ENCODE results near the gene DNHD1.

DNHD1 gene

DNA sequence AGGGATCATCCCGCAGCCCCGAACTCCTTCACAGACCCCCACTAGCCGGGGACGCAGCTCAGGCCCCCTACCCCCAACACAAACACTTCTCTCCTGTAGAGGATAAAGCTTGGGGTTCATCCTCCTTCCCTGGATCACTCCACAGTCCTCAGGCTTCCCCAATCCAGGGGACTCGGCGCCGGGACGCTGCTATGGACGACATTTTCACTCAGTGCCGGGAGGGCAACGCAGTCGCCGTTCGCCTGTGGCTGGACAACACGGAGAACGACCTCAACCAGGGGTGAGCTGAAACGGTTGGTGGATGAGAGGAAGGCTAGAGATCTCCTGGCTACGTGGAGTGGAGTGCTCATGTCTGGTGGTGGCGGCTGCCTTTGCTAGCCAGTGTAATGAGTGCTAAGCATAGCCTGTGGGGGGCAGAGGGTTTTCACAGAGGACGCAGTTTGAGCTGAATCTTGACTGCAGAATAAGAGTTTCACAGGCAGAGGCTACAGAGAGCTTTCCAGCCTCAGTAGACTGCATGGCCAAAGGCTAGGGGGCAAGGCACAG is 107.1 kb downstream of the DNHD1 start:
- Histone ChIP-seq H3K9me3 (replicated peaks; ENCODE audit: insufficient read depth, low read length) (no peaks in the 10 kb centered on the region), H3K27me3 (replicated peaks; ENCODE audit: insufficient read depth, low read length) (no peaks in the 10 kb centered on the region), H3K9me2 (replicated peaks; ENCODE audit: insufficient read depth, low read length) (no peaks in the 10 kb centered on the region), H3K27ac (ENCODE audit: low read length) (peak overlapping the region; percentile 44; the same call in 1 of the 2 replicates), H2AFZ (ENCODE audit: low read length) (peak overlapping the region; percentile 92), H3K79me2 (ENCODE audit: low read length) (peaks cover 73% of the 10 kb centered on the region), H3K9ac (ENCODE audit: low read length) (peak overlapping the region; percentile 66), H3F3A (ENCODE audit: insufficient read depth, low read length) (peaks cover 29% of the 10 kb centered on the region), H3K4me3 (ENCODE audit: low read length) (peak overlapping the region; percentile 96), H3K4me2 (ENCODE audit: low read depth, low read length) (peak overlapping the region; percentile 85), H3K4me1 (ENCODE audit: low read length) (peaks cover 44% of the 10 kb centered on the region), H4K20me1 (ENCODE audit: insufficient read depth, low read length) (peaks cover 6% of the 10 kb centered on the region; the same call in 1 of the 2 replicates), H3K36me3 (replicated peaks; ENCODE audit: insufficient read depth, low read length) (peaks cover 10% of the 10 kb centered on the region; the same call in 1 of the 2 replicates)
- no peak for TF ChIP-seq EZH2 (optimal IDR thresholded peaks at IDR 0.05; ENCODE audit: low read depth, low read length)
- TF ChIP-seq, protein P1, sequence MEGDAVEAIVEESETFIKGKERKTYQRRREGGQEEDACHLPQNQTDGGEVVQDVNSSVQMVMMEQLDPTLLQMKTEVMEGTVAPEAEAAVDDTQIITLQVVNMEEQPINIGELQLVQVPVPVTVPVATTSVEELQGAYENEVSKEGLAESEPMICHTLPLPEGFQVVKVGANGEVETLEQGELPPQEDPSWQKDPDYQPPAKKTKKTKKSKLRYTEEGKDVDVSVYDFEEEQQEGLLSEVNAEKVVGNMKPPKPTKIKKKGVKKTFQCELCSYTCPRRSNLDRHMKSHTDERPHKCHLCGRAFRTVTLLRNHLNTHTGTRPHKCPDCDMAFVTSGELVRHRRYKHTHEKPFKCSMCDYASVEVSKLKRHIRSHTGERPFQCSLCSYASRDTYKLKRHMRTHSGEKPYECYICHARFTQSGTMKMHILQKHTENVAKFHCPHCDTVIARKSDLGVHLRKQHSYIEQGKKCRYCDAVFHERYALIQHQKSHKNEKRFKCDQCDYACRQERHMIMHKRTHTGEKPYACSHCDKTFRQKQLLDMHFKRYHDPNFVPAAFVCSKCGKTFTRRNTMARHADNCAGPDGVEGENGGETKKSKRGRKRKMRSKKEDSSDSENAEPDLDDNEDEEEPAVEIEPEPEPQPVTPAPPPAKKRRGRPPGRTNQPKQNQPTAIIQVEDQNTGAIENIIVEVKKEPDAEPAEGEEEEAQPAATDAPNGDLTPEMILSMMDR (IDR thresholded peaks at IDR 0.05; ENCODE audit: low read length), result peak; percentile 34
- TF ChIP-seq EZH2phosphoT487 (IDR thresholded peaks at IDR 0.05; ENCODE audit: low read length), result no peak
- DNase-seq, result peak; percentile 61

DNA sequence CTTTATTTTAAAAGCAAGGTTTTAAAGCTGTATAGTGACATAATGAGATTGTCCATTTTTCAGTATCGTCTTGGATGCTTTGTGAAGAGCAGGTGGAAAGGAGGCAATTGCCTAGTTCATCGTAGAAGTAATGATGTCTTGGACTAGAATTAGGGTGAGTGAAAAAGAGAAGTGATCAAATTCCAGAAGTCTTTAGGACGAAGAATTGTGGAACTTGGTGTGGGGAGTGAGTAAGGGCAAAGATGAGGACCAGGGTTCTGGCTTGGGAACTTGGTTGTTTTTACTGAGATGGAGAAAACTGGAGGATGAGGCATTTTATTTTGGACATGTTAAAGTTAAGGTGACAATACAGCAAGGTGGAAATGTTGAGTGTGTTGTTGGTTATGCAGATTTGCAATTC is 107.7 kb downstream of the DNHD1 start:
- Histone ChIP-seq H3K27me3 (replicated peaks; ENCODE audit: insufficient read depth, low read length) (no peaks in the 10 kb centered on the region), H2AFZ (ENCODE audit: low read length) (no peak overlapping the region), H3K9me2 (replicated peaks; ENCODE audit: insufficient read depth, low read length) (no peaks in the 10 kb centered on the region), H3K4me2 (ENCODE audit: low read depth, low read length) (peak overlapping the region; percentile 85), H3K27ac (ENCODE audit: low read length) (peak overlapping the region; percentile 44; the same call in 1 of the 2 replicates), H3K4me3 (ENCODE audit: low read length) (peak overlapping the region; percentile 96), H3K36me3 (replicated peaks; ENCODE audit: insufficient read depth, low read length) (peaks cover 10% of the 10 kb centered on the region; the same call in 1 of the 2 replicates), H3K9me3 (replicated peaks; ENCODE audit: insufficient read depth, low read length) (no peaks in the 10 kb centered on the region), H3K79me2 (ENCODE audit: low read length) (peaks cover 66% of the 10 kb centered on the region), H4K20me1 (ENCODE audit: insufficient read depth, low read length) (0 out of 2 replicates have a peak, but pooled peaks cover 6% of the 10 kb centered on the region), H3K4me1 (ENCODE audit: low read length) (peaks cover 44% of the 10 kb centered on the region), H3F3A (ENCODE audit: insufficient read depth, low read length) (peaks cover 29% of the 10 kb centered on the region), H3K9ac (ENCODE audit: low read length) (peak overlapping the region; percentile 66; the same call in 1 of the 2 replicates)
- TF ChIP-seq EZH2 (optimal IDR thresholded peaks at IDR 0.05; ENCODE audit: low read depth, low read length) (no peak), EZH2phosphoT487 (IDR thresholded peaks at IDR 0.05; ENCODE audit: low read length) (no peak)
- TF ChIP-seq, protein P1 (IDR thresholded peaks at IDR 0.05; ENCODE audit: low read length), result no peak
- DNase-seq, result no peak

DNA sequence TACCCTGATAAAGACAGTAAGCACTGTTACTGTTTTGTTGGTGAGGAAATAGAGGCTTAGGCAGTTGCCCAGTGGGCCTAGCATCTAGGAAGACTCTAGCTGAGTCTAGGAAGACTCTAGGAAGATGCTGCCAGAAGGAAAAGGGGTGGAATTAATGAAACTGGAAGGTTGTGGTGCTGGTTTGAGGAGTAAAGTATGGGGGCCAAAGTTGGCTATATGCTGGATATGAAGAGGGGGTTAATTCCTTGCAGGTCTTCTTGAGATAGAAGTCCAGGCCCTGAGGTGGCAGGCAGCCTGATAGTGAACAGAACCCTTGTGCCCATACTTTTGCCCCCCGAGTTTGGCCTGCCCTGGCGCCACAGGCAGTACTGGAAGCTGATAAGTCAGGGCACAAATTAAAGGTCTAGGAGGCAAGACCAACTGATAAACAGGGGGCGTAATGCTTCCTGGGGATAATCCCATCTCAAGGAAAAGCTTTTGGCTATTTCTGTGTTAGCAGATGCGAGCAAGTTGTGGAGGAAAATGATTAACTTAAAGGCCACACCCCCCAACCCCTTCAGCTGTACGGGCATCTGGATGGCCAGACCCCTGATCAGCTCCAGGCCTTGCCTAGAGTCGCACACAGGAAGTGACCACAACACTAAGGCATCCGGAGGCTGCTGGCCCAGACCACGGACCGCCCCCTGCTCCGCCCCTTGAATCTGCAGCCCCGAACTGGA is 109.5 kb downstream of the DNHD1 start:
- Histone ChIP-seq H3K9me2 (replicated peaks; ENCODE audit: insufficient read depth, low read length) (no peaks in the 10 kb centered on the region), H4K20me1 (ENCODE audit: insufficient read depth, low read length) (no peaks in the 10 kb centered on the region), H3K4me1 (ENCODE audit: low read length) (peaks cover 50% of the 10 kb centered on the region), H3K79me2 (ENCODE audit: low read length) (peaks cover 60% of the 10 kb centered on the region), H3K27me3 (replicated peaks; ENCODE audit: insufficient read depth, low read length) (no peaks in the 10 kb centered on the region), H2AFZ (ENCODE audit: low read length) (peak overlapping the region; percentile 13; the same call in 1 of the 2 replicates), H3K36me3 (replicated peaks; ENCODE audit: insufficient read depth, low read length) (no peaks in the 10 kb centered on the region), H3K4me2 (ENCODE audit: low read depth, low read length) (peak overlapping the region; percentile 85), H3K9ac (ENCODE audit: low read length) (peak overlapping the region; percentile 17; the same call in 1 of the 2 replicates), H3F3A (ENCODE audit: insufficient read depth, low read length) (peaks cover 29% of the 10 kb centered on the region), H3K4me3 (ENCODE audit: low read length) (no peak overlapping the region), H3K27ac (ENCODE audit: low read length) (peak overlapping the region; percentile 52; the same call in 1 of the 2 replicates), H3K9me3 (replicated peaks; ENCODE audit: insufficient read depth, low read length) (no peaks in the 10 kb centered on the region)
- DNase-seq, result peak; percentile 83
- TF ChIP-seq EZH2 (optimal IDR thresholded peaks at IDR 0.05; ENCODE audit: low read depth, low read length) (no peak), EZH2phosphoT487 (IDR thresholded peaks at IDR 0.05; ENCODE audit: low read length) (no peak)
- TF ChIP-seq, protein P1 (IDR thresholded peaks at IDR 0.05; ENCODE audit: low read length), result no peak

Measured in MM.1S (cell line).